ENCODE measurements around the gene RAP2A.

The RAP2A gene

GRCh38 chr13:97432232-97432916 is 1.6 kb upstream of the RAP2A start:
- Mint-ChIP-seq H3K4me3 (peak overlapping the region; percentile 89), H3K27ac (peak overlapping the region; percentile 92), H3K4me1 (peaks cover 28% of the 10 kb centered on the region), H3K9me3 (no peaks in the 10 kb centered on the region), H3K27me3 (no peaks in the 10 kb centered on the region), H3K36me3 (no peaks in the 10 kb centered on the region)
- no peak for ATAC-seq

GRCh38 chr13:97432917-97433726 is 847 bp upstream of the RAP2A start:
- Mint-ChIP-seq H3K4me3 (peak overlapping the region; percentile 89), H3K36me3 (no peaks in the 10 kb centered on the region), H3K27ac (peak overlapping the region; percentile 92), H3K27me3 (no peaks in the 10 kb centered on the region), H3K9me3 (no peaks in the 10 kb centered on the region), H3K4me1 (peaks cover 28% of the 10 kb centered on the region)
- ATAC-seq = peak; percentile 91

- Mint-ChIP-seq H3K4me1 (peaks cover 28% of the 10 kb centered on the region), H3K9me3 (no peaks in the 10 kb centered on the region), H3K4me3 (peak overlapping the region; percentile 89), H3K27me3 (no peaks in the 10 kb centered on the region), H3K27ac (peak overlapping the region; percentile 72), H3K36me3 (no peaks in the 10 kb centered on the region)
- ATAC-seq = no peak
These were observed 630 bp downstream of the RAP2A start for GRCh38 chr13:97434397-97435201.

GRCh38 chr13:97435323-97435722 is 1.4 kb downstream of the RAP2A start:
- peak overlapping the region; percentile 89 for H3K4me3 Mint-ChIP-seq
- H3K9me3 Mint-ChIP-seq = no peaks in the 10 kb centered on the region
- ATAC-seq = no peak
- H3K4me1 Mint-ChIP-seq = peaks cover 28% of the 10 kb centered on the region
- no peaks in the 10 kb centered on the region for H3K27me3 Mint-ChIP-seq
- H3K36me3 Mint-ChIP-seq = no peaks in the 10 kb centered on the region
- H3K27ac Mint-ChIP-seq = peak overlapping the region; percentile 72

- no peaks in the 10 kb centered on the region for H3K36me3 Mint-ChIP-seq
- H3K27me3 Mint-ChIP-seq = no peaks in the 10 kb centered on the region
- H3K27ac Mint-ChIP-seq = no peak overlapping the region
- ATAC-seq = no peak
- peak overlapping the region; percentile 62 for H3K4me3 Mint-ChIP-seq
- H3K4me1 Mint-ChIP-seq = peaks cover 28% of the 10 kb centered on the region
- no peaks in the 10 kb centered on the region for H3K9me3 Mint-ChIP-seq
These were observed 1.8 kb downstream of the RAP2A start for GRCh38 chr13:97435794-97436193.

GRCh38 chr13:97436845-97437244 is 2.9 kb downstream of the RAP2A start:
- Mint-ChIP-seq H3K4me1 (peaks cover 26% of the 10 kb centered on the region), H3K4me3 (no peak overlapping the region)

GRCh38 chr13:97437729-97438128 is 3.8 kb downstream of the RAP2A start:
- no peak for ATAC-seq
- no peaks in the 10 kb centered on the region for H3K9me3 Mint-ChIP-seq
- H3K27ac Mint-ChIP-seq = no peak overlapping the region
- no peaks in the 10 kb centered on the region for H3K36me3 Mint-ChIP-seq
- peaks cover 19% of the 10 kb centered on the region for H3K4me1 Mint-ChIP-seq
- H3K4me3 Mint-ChIP-seq = no peak overlapping the region
- no peaks in the 10 kb centered on the region for H3K27me3 Mint-ChIP-seq

More at GRCh38 chr13:97436845-97437244, 2.9 kb downstream of the RAP2A start:
- no peaks in the 10 kb centered on the region for H3K36me3 Mint-ChIP-seq
- H3K27ac Mint-ChIP-seq = no peak overlapping the region
- no peaks in the 10 kb centered on the region for H3K9me3 Mint-ChIP-seq
- no peak for ATAC-seq
- H3K27me3 Mint-ChIP-seq = no peaks in the 10 kb centered on the region

GRCh38 chr13:97438856-97439595 is 5.1 kb downstream of the RAP2A start:
- Mint-ChIP-seq H3K4me1 (peaks cover 19% of the 10 kb centered on the region), H3K36me3 (no peaks in the 10 kb centered on the region), H3K27me3 (no peaks in the 10 kb centered on the region), H3K4me3 (no peak overlapping the region), H3K9me3 (no peaks in the 10 kb centered on the region), H3K27ac (no peak overlapping the region)
- no peak for ATAC-seq

GRCh38 chr13:97440598-97441170 is 6.7 kb downstream of the RAP2A start:
- H3K36me3 Mint-ChIP-seq = peaks cover 9% of the 10 kb centered on the region
- H3K4me3 Mint-ChIP-seq = no peak overlapping the region
- H3K27ac Mint-ChIP-seq = no peak overlapping the region
- no peak for ATAC-seq
- no peaks in the 10 kb centered on the region for H3K27me3 Mint-ChIP-seq
- no peaks in the 10 kb centered on the region for H3K9me3 Mint-ChIP-seq
- H3K4me1 Mint-ChIP-seq = peaks cover 15% of the 10 kb centered on the region

- H3K9me3 Mint-ChIP-seq = no peaks in the 10 kb centered on the region
- H3K4me1 Mint-ChIP-seq = peaks cover 9% of the 10 kb centered on the region
- no peak for ATAC-seq
- H3K27me3 Mint-ChIP-seq = no peaks in the 10 kb centered on the region
- no peak overlapping the region for H3K4me3 Mint-ChIP-seq
- H3K27ac Mint-ChIP-seq = no peak overlapping the region
- H3K36me3 Mint-ChIP-seq = peaks cover 16% of the 10 kb centered on the region
These were observed 7.4 kb downstream of the RAP2A start for GRCh38 chr13:97441368-97441767.

GRCh38 chr13:97445522-97446187 is 11.7 kb downstream of the RAP2A start:
- Mint-ChIP-seq H3K36me3 (peaks cover 32% of the 10 kb centered on the region), H3K9me3 (no peaks in the 10 kb centered on the region), H3K4me1 (peaks cover 18% of the 10 kb centered on the region), H3K4me3 (no peak overlapping the region), H3K27ac (no peak overlapping the region), H3K27me3 (no peaks in the 10 kb centered on the region)
- ATAC-seq = no peak

- Mint-ChIP-seq H3K4me3 (no peak overlapping the region), H3K27ac (no peak overlapping the region), H3K4me1 (peaks cover 18% of the 10 kb centered on the region), H3K27me3 (no peaks in the 10 kb centered on the region), H3K9me3 (no peaks in the 10 kb centered on the region), H3K36me3 (peaks cover 32% of the 10 kb centered on the region)
- ATAC-seq = no peak
These were observed 12.5 kb downstream of the RAP2A start for GRCh38 chr13:97446448-97446847.

GRCh38 chr13:97448503-97449251 is 14.7 kb downstream of the RAP2A start:
- H3K9me3 Mint-ChIP-seq = peaks cover 3% of the 10 kb centered on the region
- H3K27me3 Mint-ChIP-seq = no peaks in the 10 kb centered on the region
- peaks cover 40% of the 10 kb centered on the region for H3K36me3 Mint-ChIP-seq

More at GRCh38 chr13:97448503-97449251, 14.7 kb downstream of the RAP2A start:
- Mint-ChIP-seq H3K4me1 (peaks cover 18% of the 10 kb centered on the region), H3K27ac (no peak overlapping the region), H3K4me3 (no peak overlapping the region)
- no peak for ATAC-seq

All from stimulated activated memory B cell treated with anti-CD40 and anti-IgM and Interleukin-4, amounts not matched to agents 10 μg/mL and 1 μg/mL and 100 μg/mL, for 72 hours (primary cell).